Measurements from ENCODE around the gene DIS3L2.

The DIS3L2 gene

GRCh38 chr2:232137356-232138147, 176.0 kb downstream of the DIS3L2 start:
- TF ChIP-seq CTCF (conservative IDR thresholded peaks at IDR 0.05; ENCODE audit: low read depth, low read length) = no peak
- H3K4me3 ChIP-seq (ENCODE audit: low read depth, low read length) = no peak overlapping the region

GRCh38 chr2:232138441-232138840, 176.9 kb downstream of the DIS3L2 start:
- no peak overlapping the region for H3K4me3 ChIP-seq (ENCODE audit: low read depth, low read length)
- no peak for DNase-seq (ENCODE audit: low read depth)
- TF ChIP-seq CTCF (conservative IDR thresholded peaks at IDR 0.05; ENCODE audit: low read depth, low read length) = no peak

More at GRCh38 chr2:232137356-232138147, 176.0 kb downstream of the DIS3L2 start:
- DNase-seq (ENCODE audit: low read depth) = no peak

GRCh38 chr2:232139171-232139594, 177.7 kb downstream of the DIS3L2 start:
- H3K4me3 ChIP-seq (ENCODE audit: low read depth, low read length) = no peak overlapping the region
- DNase-seq (ENCODE audit: low read depth) = no peak
- no peak for TF ChIP-seq CTCF (conservative IDR thresholded peaks at IDR 0.05; ENCODE audit: low read depth, low read length)

GRCh38 chr2:232139786-232140562, 178.5 kb downstream of the DIS3L2 start:
- TF ChIP-seq CTCF (conservative IDR thresholded peaks at IDR 0.05; ENCODE audit: low read depth, low read length) = no peak
- no peak for DNase-seq (ENCODE audit: low read depth)
- no peak overlapping the region for H3K4me3 ChIP-seq (ENCODE audit: low read depth, low read length)

- no peak overlapping the region for H3K4me3 ChIP-seq (ENCODE audit: low read depth, low read length)
- TF ChIP-seq CTCF (conservative IDR thresholded peaks at IDR 0.05; ENCODE audit: low read depth, low read length) = no peak
- DNase-seq (ENCODE audit: low read depth) = no peak
Measured at GRCh38 chr2:232141591-232141990, 180.1 kb downstream of the DIS3L2 start.

- peak; percentile 94 for TF ChIP-seq CTCF (conservative IDR thresholded peaks at IDR 0.05; ENCODE audit: low read depth, low read length)
- peak; percentile 57 for DNase-seq (ENCODE audit: low read depth)
- no peak overlapping the region for H3K4me3 ChIP-seq (ENCODE audit: low read depth, low read length)
Measured at GRCh38 chr2:232142049-232142448, 180.5 kb downstream of the DIS3L2 start.

All from choroid plexus epithelial cell (primary cell).